Neural progenitor cell (in vitro differentiated cells): Measurements from ENCODE around the gene FBXO46. TPM values are rescaled to one million over a fixed set of nuclear protein-coding genes. Genes with fewer than 3 reads are reported as not detected.

Experiments
- DNase-seq: peaks from one replicate; pipeline ENCODE4 v3.0.0-alpha.2; 2016; ENCODE audit warnings: low spot score
- H2AFZ ChIP-seq: fragments of 200-600 bp; sonication (generic); replicated peaks from 2 replicates; pipeline ENCODE4 v1.6.1; 2016; ENCODE audit warnings: antibody characterized with exemption
- H3F3A ChIP-seq: fragments of 200-600 bp; sonication (generic); 2 replicates; pipeline ENCODE4 v1.6.1; 2016; ENCODE audit warnings: antibody characterized with exemption, low read depth
- H3K27ac ChIP-seq: fragments of 200-600 bp; sonication (generic); 2 replicates; pipeline ENCODE4 v1.5.1; 2016; ENCODE audit warnings: mild to moderate bottlenecking
- H3K27me3 ChIP-seq: fragments of 200-600 bp; sonication (generic); 2 replicates; pipeline ENCODE4 v1.6.1; 2016; ENCODE audit warnings: mild to moderate bottlenecking, moderate library complexity
- H3K36me3 ChIP-seq: fragments of 200-600 bp; sonication (generic); 2 replicates; pipeline ENCODE4 v1.5.1; 2016
- H3K4me1 ChIP-seq: fragments of 200-600 bp; sonication (generic); 2 replicates; pipeline ENCODE4 v1.6.1; 2016; ENCODE audit warnings: mixed run types
- H3K4me2 ChIP-seq: fragments of 200-600 bp; sonication (generic); 2 replicates; pipeline ENCODE4 v1.6.1; 2016
- H3K4me3 ChIP-seq: fragments of 200-600 bp; sonication (generic); 2 replicates; pipeline ENCODE4 v1.5.1; 2016
- H3K79me2 ChIP-seq: fragments of 200-600 bp; sonication (generic); 2 replicates; pipeline ENCODE4 v1.6.1; 2016; ENCODE audit warnings: low read depth
- H3K9ac ChIP-seq: fragments of 200-600 bp; sonication (generic); 2 replicates; pipeline ENCODE4 v1.6.1; 2016
- H3K9me3 ChIP-seq: fragments of 200-600 bp; sonication (generic); 2 replicates; pipeline ENCODE4 v1.5.1; 2016; ENCODE audit warnings: low read depth
- H4K20me1 ChIP-seq: fragments of 200-600 bp; sonication (generic); 2 replicates; pipeline ENCODE4 v1.6.1; 2016; ENCODE audit warnings: low read depth
- H3K27ac Mint-ChIP-seq: 3 replicates; pipeline ENCODE4 v1.8.0; 2021; ENCODE audit warnings: mixed read lengths
- H3K27me3 Mint-ChIP-seq: 2 replicates; pipeline ENCODE4 v1.8.0; 2022; ENCODE audit warnings: low read depth, mild to moderate bottlenecking, inconsistent platforms, moderate library complexity, mixed read lengths; ENCODE audit not compliant: insufficient read depth
- H3K36me3 Mint-ChIP-seq: 3 replicates; pipeline ENCODE4 v1.8.0; 2021; ENCODE audit warnings: mixed read lengths
- H3K4me1 Mint-ChIP-seq: 3 replicates; pipeline ENCODE4 v1.8.0; 2021; ENCODE audit warnings: mixed read lengths
- H3K4me3 Mint-ChIP-seq: 3 replicates; pipeline ENCODE4 v1.8.0; 2021; ENCODE audit warnings: mild to moderate bottlenecking, moderate library complexity, mixed read lengths
- H3K9me3 Mint-ChIP-seq: 3 replicates; pipeline ENCODE4 v1.8.0; 2020; ENCODE audit warnings: mixed read lengths
- EZH2 ChIP-seq: fragments of 200-600 bp; sonication (generic); IDR thresholded peaks from 2 replicates; pipeline ENCODE4 v1.6.1; 2017; ENCODE audit warnings: antibody characterized with exemption, mild to moderate bottlenecking, moderate library complexity
- EZH2phosphoT487 ChIP-seq: fragments of 200-600 bp; sonication (generic); IDR thresholded peaks from 2 replicates; pipeline ENCODE4 v1.6.1; 2017; ENCODE audit warnings: antibody characterized with exemption
- total RNA-seq: library from RNA; depleted of rRNA; stranded (reverse); fragments of >200 nt; gene quantifications from 2 replicates; pipeline ENCODE4 v1.2.3, GENCODE V29; 2015; ENCODE audit warnings: low replicate concordance
- TF ChIP-seq, protein P1 (sequence below): fragments of 200-600 bp; sonication (generic); IDR thresholded peaks from 2 replicates; pipeline ENCODE4 v1.5.1; 2017; ENCODE audit warnings: antibody characterized with exemption, mild to moderate bottlenecking

FBXO46 gene
- total RNA-seq, 1 donor from 2014 or later, result 7.5 TPM

DNA sequence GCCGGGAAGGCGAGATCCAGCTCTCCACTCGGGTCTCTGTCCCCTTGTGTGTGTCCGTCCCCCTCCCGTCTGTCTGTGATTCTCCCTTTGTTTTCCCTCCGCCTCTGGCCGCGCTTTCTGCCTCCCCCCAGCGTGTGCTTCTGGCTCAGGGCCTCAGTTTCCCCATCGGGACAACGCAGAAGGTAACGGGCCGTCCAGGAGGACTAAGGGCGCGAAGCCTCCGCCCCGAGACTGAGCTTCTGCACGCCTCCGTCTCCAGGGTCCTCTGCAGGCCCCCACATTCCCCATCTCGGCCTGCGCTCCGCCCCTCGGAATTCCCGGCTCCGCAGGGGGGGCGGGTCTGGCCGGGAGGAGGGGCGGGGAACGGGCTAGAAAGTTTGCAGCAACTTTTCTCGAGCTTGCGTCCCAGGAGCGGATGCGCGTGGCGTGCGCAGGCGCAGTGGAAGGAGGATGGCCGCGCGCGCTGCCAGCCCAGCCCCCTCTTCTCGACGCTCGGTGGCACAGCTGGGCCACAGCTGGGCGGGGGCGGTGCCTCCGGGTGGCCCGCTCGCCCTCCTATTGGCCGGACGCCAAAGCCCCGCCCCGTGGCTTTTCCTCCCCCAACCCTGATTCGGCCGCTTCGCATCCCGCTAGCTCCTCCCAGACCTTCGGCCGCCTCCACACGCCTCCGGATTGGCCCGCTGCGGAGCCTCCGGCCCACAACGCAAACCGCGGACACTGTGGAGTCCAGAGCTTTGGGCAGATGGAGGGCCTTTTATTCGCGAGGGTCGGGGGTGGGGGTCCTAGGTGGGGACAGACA is 38.5 kb upstream of the FBXO46 start, which contains the start of gene SIX5:
TSS of gene SIX5 (minus strand) at position 269 of the 799 bp plus-strand sequence. CDS start 408 bp downstream, outside the sequence.
- H3K9me3 Mint-ChIP-seq, result no peaks in the 10 kb centered on the region
- Histone ChIP-seq H3K9ac (peak within 1 kb of the TSS; percentile 67), H3K27me3 (no peaks in the 10 kb centered on the region), H3K79me2 (peaks cover 25% of the 10 kb centered on the region), H3K4me3 (peak within 1 kb of the TSS; percentile 86), H2AFZ (no peak within 1 kb of the TSS), H3K9me3 (no peaks in the 10 kb centered on the region), H3K27ac (peak within 1 kb of the TSS; percentile 94), H3K4me2 (peak within 1 kb of the TSS; percentile 99), H4K20me1 (peaks cover 26% of the 10 kb centered on the region), H3K36me3 (no peaks in the 10 kb centered on the region), H3K4me1 (peaks cover 27% of the 10 kb centered on the region), H3F3A (peaks cover 57% of the 10 kb centered on the region)
- H3K4me1 Mint-ChIP-seq, result peaks cover 22% of the 10 kb centered on the region
- TF ChIP-seq EZH2 (no peak), EZH2phosphoT487 (no peak)
- TF ChIP-seq, protein P1, sequence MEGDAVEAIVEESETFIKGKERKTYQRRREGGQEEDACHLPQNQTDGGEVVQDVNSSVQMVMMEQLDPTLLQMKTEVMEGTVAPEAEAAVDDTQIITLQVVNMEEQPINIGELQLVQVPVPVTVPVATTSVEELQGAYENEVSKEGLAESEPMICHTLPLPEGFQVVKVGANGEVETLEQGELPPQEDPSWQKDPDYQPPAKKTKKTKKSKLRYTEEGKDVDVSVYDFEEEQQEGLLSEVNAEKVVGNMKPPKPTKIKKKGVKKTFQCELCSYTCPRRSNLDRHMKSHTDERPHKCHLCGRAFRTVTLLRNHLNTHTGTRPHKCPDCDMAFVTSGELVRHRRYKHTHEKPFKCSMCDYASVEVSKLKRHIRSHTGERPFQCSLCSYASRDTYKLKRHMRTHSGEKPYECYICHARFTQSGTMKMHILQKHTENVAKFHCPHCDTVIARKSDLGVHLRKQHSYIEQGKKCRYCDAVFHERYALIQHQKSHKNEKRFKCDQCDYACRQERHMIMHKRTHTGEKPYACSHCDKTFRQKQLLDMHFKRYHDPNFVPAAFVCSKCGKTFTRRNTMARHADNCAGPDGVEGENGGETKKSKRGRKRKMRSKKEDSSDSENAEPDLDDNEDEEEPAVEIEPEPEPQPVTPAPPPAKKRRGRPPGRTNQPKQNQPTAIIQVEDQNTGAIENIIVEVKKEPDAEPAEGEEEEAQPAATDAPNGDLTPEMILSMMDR, result no peak
- DNase-seq, result peak; percentile 100
- H3K27me3 Mint-ChIP-seq, result peaks cover 14% of the 10 kb centered on the region
- H3K27ac Mint-ChIP-seq, result peak within 1 kb of the TSS; percentile 99
- H3K36me3 Mint-ChIP-seq, result peaks cover 8% of the 10 kb centered on the region
- H3K4me3 Mint-ChIP-seq, result peak within 1 kb of the TSS; percentile 97

DNA sequence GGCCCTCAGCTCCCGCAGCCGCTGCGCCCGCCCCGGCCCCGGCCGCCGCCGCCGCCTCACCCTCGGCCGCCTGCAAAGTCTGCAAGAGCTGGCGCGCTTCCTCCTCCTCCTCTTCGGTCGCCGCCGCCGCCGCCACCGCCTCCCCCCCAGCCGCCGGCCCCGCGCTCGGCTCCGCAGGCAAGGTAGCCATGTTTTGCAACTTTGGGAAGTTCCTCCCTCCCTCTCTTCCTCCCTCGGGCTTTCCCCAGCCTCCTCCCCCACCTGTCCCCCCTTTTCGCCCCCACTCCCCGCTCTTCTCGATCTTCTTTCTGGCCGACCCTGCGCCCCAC is 37.9 kb upstream of the FBXO46 start:
- Mint-ChIP-seq H3K27ac (peak overlapping the region; percentile 99), H3K27me3 (peaks cover 14% of the 10 kb centered on the region), H3K4me3 (peak overlapping the region; percentile 97), H3K9me3 (no peaks in the 10 kb centered on the region), H3K36me3 (peaks cover 8% of the 10 kb centered on the region), H3K4me1 (peaks cover 22% of the 10 kb centered on the region)
- Histone ChIP-seq H2AFZ (no peak overlapping the region), H4K20me1 (peaks cover 26% of the 10 kb centered on the region), H3K27me3 (no peaks in the 10 kb centered on the region), H3F3A (peaks cover 57% of the 10 kb centered on the region), H3K9ac (peak overlapping the region; percentile 67), H3K9me3 (no peaks in the 10 kb centered on the region), H3K36me3 (no peaks in the 10 kb centered on the region), H3K4me2 (peak overlapping the region; percentile 99), H3K27ac (peak overlapping the region; percentile 94), H3K79me2 (peaks cover 25% of the 10 kb centered on the region), H3K4me1 (peaks cover 33% of the 10 kb centered on the region), H3K4me3 (peak overlapping the region; percentile 86)
- DNase-seq, result peak; percentile 71
- TF ChIP-seq, protein P1, result no peak
- no peak for TF ChIP-seq EZH2phosphoT487
- no peak for TF ChIP-seq EZH2

DNA sequence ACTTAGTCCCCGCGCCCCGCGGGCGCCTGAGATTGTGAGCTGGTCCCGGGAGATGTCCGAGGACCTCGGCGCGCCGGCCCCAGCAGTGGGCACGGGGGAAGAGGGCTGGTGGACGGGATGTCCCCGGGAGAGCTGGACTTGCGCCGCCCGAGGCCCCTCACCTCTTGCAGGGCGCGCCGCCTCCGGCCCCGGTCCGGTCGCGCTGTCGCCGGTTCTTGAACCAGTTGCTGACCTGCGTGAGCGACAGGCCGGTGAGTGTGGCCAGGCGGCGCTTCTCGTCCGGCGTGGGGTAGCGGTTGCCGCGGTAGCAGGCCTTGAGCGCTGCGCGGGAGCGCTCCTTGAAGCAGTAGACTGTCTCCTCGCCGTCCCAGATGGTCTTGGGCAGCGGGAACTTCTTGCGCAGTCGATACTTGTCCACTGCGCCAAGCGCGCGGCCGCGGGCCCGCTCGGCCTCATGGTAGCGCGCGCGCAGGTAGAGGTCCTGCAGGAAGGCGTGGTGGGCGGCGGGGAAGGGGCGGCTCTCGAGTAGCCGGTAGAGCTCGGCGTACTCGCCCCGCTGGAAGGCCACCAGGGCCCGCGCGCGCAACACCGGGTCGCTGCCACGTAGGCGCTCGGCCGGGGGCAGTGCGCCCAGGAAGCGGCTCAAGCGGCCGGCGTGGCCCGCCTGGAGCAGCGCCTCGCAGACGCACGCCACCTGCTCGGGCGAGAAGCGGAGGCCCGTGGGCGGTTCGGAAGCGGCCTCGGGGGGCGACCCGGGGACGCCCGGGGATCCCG is 37.4 kb upstream of the FBXO46 start:
- Histone ChIP-seq H3K4me3 (peak overlapping the region; percentile 86), H3K4me2 (peak overlapping the region; percentile 99), H3F3A (peaks cover 57% of the 10 kb centered on the region), H3K9ac (peak overlapping the region; percentile 67), H3K4me1 (peaks cover 34% of the 10 kb centered on the region), H3K79me2 (peaks cover 25% of the 10 kb centered on the region), H4K20me1 (peaks cover 26% of the 10 kb centered on the region), H3K36me3 (no peaks in the 10 kb centered on the region), H2AFZ (no peak overlapping the region), H3K9me3 (no peaks in the 10 kb centered on the region), H3K27ac (peak overlapping the region; percentile 94), H3K27me3 (no peaks in the 10 kb centered on the region)
- Mint-ChIP-seq H3K27me3 (peaks cover 15% of the 10 kb centered on the region), H3K9me3 (no peaks in the 10 kb centered on the region), H3K4me3 (peak overlapping the region; percentile 92), H3K36me3 (peaks cover 3% of the 10 kb centered on the region), H3K4me1 (peaks cover 22% of the 10 kb centered on the region), H3K27ac (peak overlapping the region; percentile 92)
- TF ChIP-seq EZH2phosphoT487 (no peak), EZH2 (no peak)
- TF ChIP-seq, protein P1, result no peak
- peak; percentile 83 for DNase-seq
